Neural progenitor cell (in vitro differentiated cells): ENCODE results near the gene CAD. TPM values are rescaled to one million over a fixed set of nuclear protein-coding genes. Genes with fewer than 3 reads are reported as not detected.

Experiments used
- DNase-seq: peaks from one replicate; pipeline ENCODE4 v3.0.0-alpha.2; 2016; ENCODE audit warnings: low spot score
- H2AFZ ChIP-seq: fragments of 200-600 bp; sonication (generic); replicated peaks from 2 replicates; pipeline ENCODE4 v1.6.1; 2016; ENCODE audit warnings: antibody characterized with exemption
- H3F3A ChIP-seq: fragments of 200-600 bp; sonication (generic); 2 replicates; pipeline ENCODE4 v1.6.1; 2016; ENCODE audit warnings: antibody characterized with exemption, low read depth
- H3K27ac ChIP-seq: fragments of 200-600 bp; sonication (generic); 2 replicates; pipeline ENCODE4 v1.5.1; 2016; ENCODE audit warnings: mild to moderate bottlenecking
- H3K27me3 ChIP-seq: fragments of 200-600 bp; sonication (generic); 2 replicates; pipeline ENCODE4 v1.6.1; 2016; ENCODE audit warnings: mild to moderate bottlenecking, moderate library complexity
- H3K36me3 ChIP-seq: fragments of 200-600 bp; sonication (generic); 2 replicates; pipeline ENCODE4 v1.5.1; 2016
- H3K4me1 ChIP-seq: fragments of 200-600 bp; sonication (generic); 2 replicates; pipeline ENCODE4 v1.6.1; 2016; ENCODE audit warnings: mixed run types
- H3K4me2 ChIP-seq: fragments of 200-600 bp; sonication (generic); 2 replicates; pipeline ENCODE4 v1.6.1; 2016
- H3K4me3 ChIP-seq: fragments of 200-600 bp; sonication (generic); 2 replicates; pipeline ENCODE4 v1.5.1; 2016
- H3K79me2 ChIP-seq: fragments of 200-600 bp; sonication (generic); 2 replicates; pipeline ENCODE4 v1.6.1; 2016; ENCODE audit warnings: low read depth
- H3K9ac ChIP-seq: fragments of 200-600 bp; sonication (generic); 2 replicates; pipeline ENCODE4 v1.6.1; 2016
- H3K9me3 ChIP-seq: fragments of 200-600 bp; sonication (generic); 2 replicates; pipeline ENCODE4 v1.5.1; 2016; ENCODE audit warnings: low read depth
- H4K20me1 ChIP-seq: fragments of 200-600 bp; sonication (generic); 2 replicates; pipeline ENCODE4 v1.6.1; 2016; ENCODE audit warnings: low read depth
- H3K27ac Mint-ChIP-seq: 3 replicates; pipeline ENCODE4 v1.8.0; 2021; ENCODE audit warnings: mixed read lengths
- H3K27me3 Mint-ChIP-seq: 2 replicates; pipeline ENCODE4 v1.8.0; 2022; ENCODE audit warnings: low read depth, mild to moderate bottlenecking, inconsistent platforms, moderate library complexity, mixed read lengths; ENCODE audit not compliant: insufficient read depth
- H3K36me3 Mint-ChIP-seq: 3 replicates; pipeline ENCODE4 v1.8.0; 2021; ENCODE audit warnings: mixed read lengths
- H3K4me1 Mint-ChIP-seq: 3 replicates; pipeline ENCODE4 v1.8.0; 2021; ENCODE audit warnings: mixed read lengths
- H3K4me3 Mint-ChIP-seq: 3 replicates; pipeline ENCODE4 v1.8.0; 2021; ENCODE audit warnings: mild to moderate bottlenecking, moderate library complexity, mixed read lengths
- H3K9me3 Mint-ChIP-seq: 3 replicates; pipeline ENCODE4 v1.8.0; 2020; ENCODE audit warnings: mixed read lengths
- CTCF ChIP-seq: fragments of 200-600 bp; sonication (generic); IDR thresholded peaks from 2 replicates; pipeline ENCODE4 v1.5.1; 2017; ENCODE audit warnings: antibody characterized with exemption, mild to moderate bottlenecking
- EZH2 ChIP-seq: fragments of 200-600 bp; sonication (generic); IDR thresholded peaks from 2 replicates; pipeline ENCODE4 v1.6.1; 2017; ENCODE audit warnings: antibody characterized with exemption, mild to moderate bottlenecking, moderate library complexity
- EZH2phosphoT487 ChIP-seq: fragments of 200-600 bp; sonication (generic); IDR thresholded peaks from 2 replicates; pipeline ENCODE4 v1.6.1; 2017; ENCODE audit warnings: antibody characterized with exemption
- total RNA-seq: library from RNA; depleted of rRNA; stranded (reverse); fragments of >200 nt; gene quantifications from 2 replicates; pipeline ENCODE4 v1.2.3, GENCODE V29; 2015; ENCODE audit warnings: low replicate concordance

Gene CAD
- total RNA-seq, 1 donor from 2014 or later, result 26.5 TPM

- Histone ChIP-seq H3K36me3 (no peaks in the 10 kb centered on the region), H3K9ac (no peak overlapping the region), H3K27me3 (no peaks in the 10 kb centered on the region), H3K9me3 (no peaks in the 10 kb centered on the region), H3K4me3 (no peak overlapping the region), H3K4me2 (no peak overlapping the region), H2AFZ (no peak overlapping the region), H4K20me1 (no peaks in the 10 kb centered on the region), H3F3A (no peaks in the 10 kb centered on the region), H3K4me1 (no peaks in the 10 kb centered on the region), H3K27ac (no peak overlapping the region), H3K79me2 (no peaks in the 10 kb centered on the region)
- peak overlapping the region; percentile 11 for H3K27ac Mint-ChIP-seq
- TF ChIP-seq EZH2 (no peak), CTCF (no peak), EZH2phosphoT487 (no peak)
- H3K36me3 Mint-ChIP-seq, result peaks cover 10% of the 10 kb centered on the region
- H3K4me3 Mint-ChIP-seq, result no peak overlapping the region
- no peaks in the 10 kb centered on the region for H3K9me3 Mint-ChIP-seq
- no peaks in the 10 kb centered on the region for H3K4me1 Mint-ChIP-seq
- peaks cover 4% of the 10 kb centered on the region for H3K27me3 Mint-ChIP-seq
- DNase-seq, result no peak
These were observed 18.5 kb upstream of the CAD start for GRCh38 chr2:27198627-27199026.

- Histone ChIP-seq H2AFZ (no peak overlapping the region), H3F3A (no peaks in the 10 kb centered on the region), H3K9me3 (no peaks in the 10 kb centered on the region), H4K20me1 (no peaks in the 10 kb centered on the region), H3K27ac (no peak overlapping the region), H3K4me3 (no peak overlapping the region), H3K4me1 (no peaks in the 10 kb centered on the region), H3K36me3 (no peaks in the 10 kb centered on the region), H3K79me2 (no peaks in the 10 kb centered on the region), H3K9ac (no peak overlapping the region), H3K27me3 (no peaks in the 10 kb centered on the region), H3K4me2 (no peak overlapping the region)
- H3K27ac Mint-ChIP-seq, result no peak overlapping the region
- H3K36me3 Mint-ChIP-seq, result peaks cover 10% of the 10 kb centered on the region
- TF ChIP-seq CTCF (no peak), EZH2phosphoT487 (no peak), EZH2 (no peak)
- no peak for DNase-seq
- no peaks in the 10 kb centered on the region for H3K4me1 Mint-ChIP-seq
- no peak overlapping the region for H3K4me3 Mint-ChIP-seq
- peaks cover 4% of the 10 kb centered on the region for H3K27me3 Mint-ChIP-seq
- H3K9me3 Mint-ChIP-seq, result no peaks in the 10 kb centered on the region
These were observed 17.9 kb upstream of the CAD start for GRCh38 chr2:27199241-27199640.

- Histone ChIP-seq H3K9ac (no peak overlapping the region), H3K4me1 (no peaks in the 10 kb centered on the region), H3K4me2 (no peak overlapping the region), H3K27ac (no peak overlapping the region), H2AFZ (no peak overlapping the region), H3K27me3 (no peaks in the 10 kb centered on the region), H3K4me3 (no peak overlapping the region), H3K79me2 (peaks cover under 1% of the 10 kb centered on the region), H3K36me3 (no peaks in the 10 kb centered on the region), H3F3A (no peaks in the 10 kb centered on the region), H3K9me3 (no peaks in the 10 kb centered on the region), H4K20me1 (no peaks in the 10 kb centered on the region)
- no peaks in the 10 kb centered on the region for H3K4me1 Mint-ChIP-seq
- no peak for DNase-seq
- H3K9me3 Mint-ChIP-seq, result no peaks in the 10 kb centered on the region
- H3K4me3 Mint-ChIP-seq, result no peak overlapping the region
- peaks cover 7% of the 10 kb centered on the region for H3K27me3 Mint-ChIP-seq
- no peak overlapping the region for H3K27ac Mint-ChIP-seq
- H3K36me3 Mint-ChIP-seq, result peaks cover 24% of the 10 kb centered on the region
- TF ChIP-seq EZH2phosphoT487, result no peak
- TF ChIP-seq EZH2, result no peak
- no peak for TF ChIP-seq CTCF
These were observed 15.5 kb upstream of the CAD start for GRCh38 chr2:27201675-27202074.

- DNase-seq, result no peak
- Histone ChIP-seq H3K9me3 (no peaks in the 10 kb centered on the region), H2AFZ (no peak overlapping the region), H3F3A (no peaks in the 10 kb centered on the region), H3K4me3 (no peak overlapping the region), H3K9ac (no peak overlapping the region), H3K27me3 (no peaks in the 10 kb centered on the region), H3K36me3 (no peaks in the 10 kb centered on the region), H3K79me2 (peaks cover 12% of the 10 kb centered on the region), H4K20me1 (peaks cover 6% of the 10 kb centered on the region), H3K4me2 (no peak overlapping the region), H3K27ac (no peak overlapping the region), H3K4me1 (no peaks in the 10 kb centered on the region)
- peaks cover 30% of the 10 kb centered on the region for H3K36me3 Mint-ChIP-seq
- H3K27me3 Mint-ChIP-seq, result peaks cover 7% of the 10 kb centered on the region
- no peak overlapping the region for H3K4me3 Mint-ChIP-seq
- TF ChIP-seq EZH2phosphoT487 (no peak), CTCF (no peak), EZH2 (no peak)
- H3K9me3 Mint-ChIP-seq, result no peaks in the 10 kb centered on the region
- H3K27ac Mint-ChIP-seq, result no peak overlapping the region
- H3K4me1 Mint-ChIP-seq, result no peaks in the 10 kb centered on the region
These were observed 14.3 kb upstream of the CAD start for GRCh38 chr2:27202854-27203253.
